Stomach (tissue), 9 donors: ENCODE measurements around the gene FGFBP1. TPM values are rescaled to one million over a fixed set of nuclear protein-coding genes. Genes with fewer than 3 reads are reported as not detected.
A peak's percentile ranks its signal among the peaks of the same experiment; 100 is the strongest.

ENCODE experiments used
- DNase-seq, 2 donors: peaks; one replicate each; pipeline versions ENCODE4 v3.0.0 to v3.0.0-alpha.2; 2013 to 2019
- H3K27ac ChIP-seq, 5 donors: fragments of 200-600 bp in 4 of 5; sonication (generic) in 4 of 5; one replicate each; pipeline ENCODE4 v1.5.1; 2013 to 2019; ENCODE audit warnings: mild to moderate bottlenecking in 1 of 5, moderate library complexity in 1 of 5
- H3K27me3 ChIP-seq, 3 donors: fragments of 200-600 bp; sonication (generic); one replicate each; pipeline ENCODE4 v1.5.1; 2017 to 2019; ENCODE audit warnings: mixed run types in 1 of 3
- H3K36me3 ChIP-seq, 4 donors: fragments of 200-600 bp; sonication (generic); 1 replicate in 3 of 4; 2 replicates in 1 of 4; pipeline ENCODE4 v1.5.1; 2016 to 2019
- H3K4me1 ChIP-seq, 4 donors: fragments of 200-600 bp; sonication (generic); one replicate each; pipeline ENCODE4 v1.5.1; 2016 to 2019
- H3K4me3 ChIP-seq, 4 donors: fragments of 200-600 bp; sonication (generic) in 3 of 4; one replicate each; pipeline ENCODE4 v1.5.1; 2016 to 2019; ENCODE audit warnings: mild to moderate bottlenecking in 1 of 4
- H3K9me3 ChIP-seq, 4 donors: fragments of 200-600 bp; sonication (generic); one replicate each; pipeline ENCODE4 v1.5.1; 2016 to 2019
- CTCF ChIP-seq, 7 experiments: fragments of 450-650 bp in 4 of 7; fragments of 200-600 bp in 3 of 7; sonication (generic) in 3 of 7; IDR thresholded peaks; one replicate each; pipeline ENCODE4 v1.5.1; 2016 to 2019; ENCODE audit warnings: antibody characterized with exemption in 7 of 7, control low read depth in 2 of 7, mild to moderate bottlenecking in 1 of 7
- EP300 ChIP-seq: sonication (generic); formaldehyde crosslinking; IDR thresholded peaks from one replicate; pipeline ENCODE4 v1.6.1; 2017; ENCODE audit warnings: antibody characterized with exemption
- POLR2A ChIP-seq, 4 donors: fragments of 450-650 bp; IDR thresholded peaks; one replicate each; pipeline ENCODE4 v1.6.1; 2016; ENCODE audit warnings: antibody characterized with exemption in 4 of 4, control low read depth in 2 of 4, mild to moderate bottlenecking in 1 of 4, moderate library complexity in 1 of 4
- POLR2AphosphoS5 ChIP-seq, 3 donors: sonication (generic); formaldehyde crosslinking; IDR thresholded peaks; one replicate each; pipeline ENCODE4 v1.6.1; 2016; ENCODE audit warnings: antibody characterized with exemption in 3 of 3
- WGBS, 5 donors: extraction: QIAGEN DNeasy Blood & Tissue Kit in 3 of 5; methylation state at CpG; one replicate each; pipeline versions ENCODE4 v1.1.5 to v1.1.7; 2013 to 2018; 5-methylcytosine and 5-hydroxymethylcytosine counted together
- intact Hi-C: fragments of 100-400 bp; cut with DNase I; formaldehyde crosslinking; loops from one replicate; pipeline ENCODE4 v1.15.1; 2023; ENCODE audit warnings: low total_unique reads
- polyA plus RNA-seq, 3 donors: library from polyadenylated mRNA; stranded (reverse); fragments of 200-250 nt; gene quantifications; one replicate each; pipeline ENCODE4 v1.2.3, GENCODE V29; 2013
- total RNA-seq, 5 donors: library from RNA; depleted of rRNA; stranded (reverse); fragments of >200 nt; gene quantifications; one replicate each; pipeline versions ENCODE4 v1.1.0 to v1.2.3, GENCODE V29; 2014 to 2016
- donor health status: healthy with polysubstance abuse.
- donor health status: Bipolar disorder and iron deficiency.
- donor health status: healthy.

The FGFBP1 gene
- total and polyA plus RNA-seq, 8 donors, result 0.61 to 105 (median 0.71) TPM; not detected in 4

GRCh38 chr4:15947684-15948083 lies 9.1 kb upstream of the FGFBP1 start:
- Histone ChIP-seq H3K9me3 (no peaks in the 10 kb centered on the region), H3K27ac (no peak overlapping the region), H3K4me3 (no peak overlapping the region), H3K36me3 (no peaks in the 10 kb centered on the region), H3K4me1 (no peaks in the 10 kb centered on the region), H3K27me3 (no peaks in the 10 kb centered on the region)
- intact Hi-C loops, result no loop called here
- no peak for TF ChIP-seq POLR2A (IDR thresholded peaks at IDR 0.05)
- no peak for TF ChIP-seq CTCF (IDR thresholded peaks at IDR 0.05)
- TF ChIP-seq EP300, result no peak
- no peak for TF ChIP-seq POLR2AphosphoS5 (IDR thresholded peaks at IDR 0.05)
- 78 to 91% (median 88%) methylated on average over 8 of the region's 8 CpGs for WGBS, 5 donors
- DNase-seq, result no peak

- H3K9me3 ChIP-seq, result no peaks in the 10 kb centered on the region
- H3K36me3 ChIP-seq, result no peaks in the 10 kb centered on the region
- no peak overlapping the region for H3K4me3 ChIP-seq
- no peak for DNase-seq
- H3K27ac ChIP-seq, result no peak overlapping the region
- TF ChIP-seq EP300, result no peak
- no peak for TF ChIP-seq CTCF (IDR thresholded peaks at IDR 0.05)
- no peak for TF ChIP-seq POLR2A (IDR thresholded peaks at IDR 0.05)
- no peak for TF ChIP-seq POLR2AphosphoS5 (IDR thresholded peaks at IDR 0.05)
- WGBS, 5 donors, result 32 to 52% (median 45%) methylated on average over 1 of the region's 1 CpG
- intact Hi-C loops, result no loop called here
- no peaks in the 10 kb centered on the region for H3K4me1 ChIP-seq
- peaks cover 0 to 5% (median 0%) of the 10 kb centered on the region in 3 donors for H3K27me3 ChIP-seq
Observed at GRCh38 chr4:15945516-15945915, 7.0 kb upstream of the FGFBP1 start.

GRCh38 chr4:15944895-15945294 lies 6.4 kb upstream of the FGFBP1 start:
- WGBS, 5 donors, result 75 to 89% (median 83%) methylated on average over 2 of the region's 2 CpGs
- intact Hi-C loops, result no loop called here
- TF ChIP-seq POLR2AphosphoS5 (IDR thresholded peaks at IDR 0.05) (no peak), POLR2A (IDR thresholded peaks at IDR 0.05) (no peak), EP300 (no peak), CTCF (IDR thresholded peaks at IDR 0.05) (no peak)

GRCh38 chr4:15942283-15942682 lies 3.7 kb upstream of the FGFBP1 start:
- 82 to 97% (median 95%) methylated on average over 1 of the region's 1 CpG for WGBS, 5 donors

More at GRCh38 chr4:15944895-15945294, 6.4 kb upstream of the FGFBP1 start:
- no peak overlapping the region for H3K27ac ChIP-seq
- H3K4me1 ChIP-seq, result no peaks in the 10 kb centered on the region
- no peak for DNase-seq
- H3K36me3 ChIP-seq, result no peaks in the 10 kb centered on the region
- H3K27me3 ChIP-seq, result peaks cover 0 to 6% (median 0%) of the 10 kb centered on the region in 3 donors
- H3K9me3 ChIP-seq, result no peaks in the 10 kb centered on the region
- H3K4me3 ChIP-seq, result no peak overlapping the region

GRCh38 chr4:15938182-15938581 lies 358 bp downstream of the FGFBP1 start:
- 17 to 47% (median 25%) methylated on average over 5 to 8 of the region's 8 CpGs for WGBS, 5 donors
- H3K27me3 ChIP-seq, result peaks cover 0 to 6% (median 0%) of the 10 kb centered on the region in 3 donors
- no peaks in the 10 kb centered on the region for H3K9me3 ChIP-seq
- H3K27ac ChIP-seq, result no peak overlapping the region
- peak; percentile 34 to 67 for DNase-seq
- no peaks in the 10 kb centered on the region for H3K4me1 ChIP-seq
- intact Hi-C loops, result no loop called here
- no peaks in the 10 kb centered on the region for H3K36me3 ChIP-seq
- TF ChIP-seq EP300 (no peak), CTCF (IDR thresholded peaks at IDR 0.05) (no peak), POLR2A (IDR thresholded peaks at IDR 0.05) (no peak), POLR2AphosphoS5 (IDR thresholded peaks at IDR 0.05) (no peak)
- H3K4me3 ChIP-seq, result no peak overlapping the region

More at GRCh38 chr4:15942283-15942682, 3.7 kb upstream of the FGFBP1 start:
- H3K27me3 ChIP-seq, result peaks cover 0 to 6% (median 0%) of the 10 kb centered on the region in 3 donors
- TF ChIP-seq POLR2AphosphoS5 (IDR thresholded peaks at IDR 0.05), result no peak
- H3K36me3 ChIP-seq, result no peaks in the 10 kb centered on the region
- no peaks in the 10 kb centered on the region for H3K4me1 ChIP-seq
- H3K4me3 ChIP-seq, result no peak overlapping the region
- DNase-seq, result no peak
- no peaks in the 10 kb centered on the region for H3K9me3 ChIP-seq
- intact Hi-C loops, result no loop called here
- no peak overlapping the region for H3K27ac ChIP-seq
